Endometrial microvascular endothelial cells (primary cell): ENCODE measurements around the gene FILIP1. TPM values are rescaled to one million over a fixed set of nuclear protein-coding genes. Genes with fewer than 3 reads are reported as not detected.

ENCODE experiments used
- in situ Hi-C: cut with HindIII; loops from 2 replicates; pipeline ENCODE4 v1.10.0; 2017; ENCODE audit warnings: low sequenced_read_pairs, low pct_unique_long_range_greater_than_20kb; ENCODE audit errors: inconsistent ontology term
- total RNA-seq: library from RNA; depleted of rRNA; stranded (reverse); fragments of >200 nt; gene quantifications from one replicate; pipeline ENCODE4 v1.2.3, GENCODE V29; 2015; ENCODE audit errors: inconsistent ontology term

FILIP1 gene
- 0.09 TPM for total RNA-seq

- in situ Hi-C loops: no loop called here
Observed at GRCh38 chr6:75493400-75494064, at the start of gene FILIP1. TSS of gene FILIP1 (minus strand) at chr6:75493800. CDS start at chr6:75414972, 78,828 bp downstream.

GRCh38 chr6:75543311-75543710 is 49.7 kb upstream of the FILIP1 start:
- in situ Hi-C loops: no loop called here

GRCh38 chr6:75539136-75539535 is 45.5 kb upstream of the FILIP1 start:
- in situ Hi-C loops: no loop called here

GRCh38 chr6:75532521-75532920 is 38.9 kb upstream of the FILIP1 start:
- in situ Hi-C loops: no loop called here

GRCh38 chr6:75531174-75531573 is 37.6 kb upstream of the FILIP1 start:
- in situ Hi-C loops: no loop called here

- in situ Hi-C loops: no loop called here
Observed at GRCh38 chr6:75530696-75531095, 37.1 kb upstream of the FILIP1 start.

GRCh38 chr6:75528423-75528822 is 34.8 kb upstream of the FILIP1 start:
- in situ Hi-C loops: no loop called here

GRCh38 chr6:75526502-75527127 is 33.0 kb upstream of the FILIP1 start:
- in situ Hi-C loops: no loop called here

- in situ Hi-C loops: no loop called here
Observed at GRCh38 chr6:75525682-75526081, 32.1 kb upstream of the FILIP1 start.

- in situ Hi-C loops: loop anchor here (25.0 kb wide), 1 partner anchor 262 kb away; no protein-coding TSS in a partner anchor
Observed at GRCh38 chr6:75524322-75524972, 30.8 kb upstream of the FILIP1 start.

GRCh38 chr6:75516757-75517156 is 23.2 kb upstream of the FILIP1 start:
- in situ Hi-C loops: loop anchor here (25.0 kb wide), 1 partner anchor 254 kb away; no protein-coding TSS in a partner anchor

- in situ Hi-C loops: loop anchor here (25.0 kb wide), 1 partner anchor 250 kb away; no protein-coding TSS in a partner anchor
Observed at GRCh38 chr6:75512591-75512990, 19.0 kb upstream of the FILIP1 start.

- in situ Hi-C loops: loop anchor here (25.0 kb wide), 1 partner anchor 243 kb away; no protein-coding TSS in a partner anchor
Observed at GRCh38 chr6:75505424-75505823, 11.8 kb upstream of the FILIP1 start.

GRCh38 chr6:75504465-75505222 is 11.0 kb upstream of the FILIP1 start:
- in situ Hi-C loops: loop anchor here (25.0 kb wide), 1 partner anchor 242 kb away; no protein-coding TSS in a partner anchor

- in situ Hi-C loops: loop anchor here (25.0 kb wide), 1 partner anchor 241 kb away; no protein-coding TSS in a partner anchor
Observed at GRCh38 chr6:75503291-75503690, 9.7 kb upstream of the FILIP1 start.

GRCh38 chr6:75502884-75503283 is 9.3 kb upstream of the FILIP1 start:
- in situ Hi-C loops: loop anchor here (25.0 kb wide), 1 partner anchor 241 kb away; no protein-coding TSS in a partner anchor

GRCh38 chr6:75501756-75502155 is 8.2 kb upstream of the FILIP1 start:
- in situ Hi-C loops: loop anchor here (25.0 kb wide), 1 partner anchor 239 kb away; no protein-coding TSS in a partner anchor

GRCh38 chr6:75499640-75500039 is 6.0 kb upstream of the FILIP1 start:
- in situ Hi-C loops: loop anchor here (25.0 kb wide), 1 partner anchor 237 kb away; no protein-coding TSS in a partner anchor

- in situ Hi-C loops: no loop called here
Observed at GRCh38 chr6:75498862-75499261, 5.3 kb upstream of the FILIP1 start.
